ENCODE results near the gene STK32C.

The STK32C gene

GRCh38 chr10:132243141-132243540 lies 64.6 kb downstream of the STK32C start:
- Histone ChIP-seq H3K9ac (ENCODE audit: low read depth, low read length) (no peak overlapping the region), H3K36me3 (ENCODE audit: insufficient read depth, low read length) (no peaks in the 10 kb centered on the region), H3K9me3 (ENCODE audit: control insufficient read depth, insufficient read depth, low read length) (no peaks in the 10 kb centered on the region), H3K4me1 (ENCODE audit: insufficient read depth, low read length) (no peaks in the 10 kb centered on the region)

GRCh38 chr10:132242103-132242840 lies 65.5 kb downstream of the STK32C start:
- no peaks in the 10 kb centered on the region for H3K9me3 ChIP-seq (ENCODE audit: control insufficient read depth, insufficient read depth, low read length)
- H3K4me1 ChIP-seq (ENCODE audit: insufficient read depth, low read length), result no peaks in the 10 kb centered on the region
- H3K36me3 ChIP-seq (ENCODE audit: insufficient read depth, low read length), result no peaks in the 10 kb centered on the region
- no peak overlapping the region for H3K9ac ChIP-seq (ENCODE audit: low read depth, low read length)

GRCh38 chr10:132241496-132241895 lies 66.3 kb downstream of the STK32C start:
- H3K9ac ChIP-seq (ENCODE audit: low read depth, low read length), result no peak overlapping the region
- H3K4me1 ChIP-seq (ENCODE audit: insufficient read depth, low read length), result no peaks in the 10 kb centered on the region
- H3K36me3 ChIP-seq (ENCODE audit: insufficient read depth, low read length), result no peaks in the 10 kb centered on the region
- no peaks in the 10 kb centered on the region for H3K9me3 ChIP-seq (ENCODE audit: control insufficient read depth, insufficient read depth, low read length)

- no peaks in the 10 kb centered on the region for H3K36me3 ChIP-seq (ENCODE audit: insufficient read depth, low read length)
- H3K4me1 ChIP-seq (ENCODE audit: insufficient read depth, low read length), result no peaks in the 10 kb centered on the region
- H3K9me3 ChIP-seq (ENCODE audit: control insufficient read depth, insufficient read depth, low read length), result no peaks in the 10 kb centered on the region
- H3K9ac ChIP-seq (ENCODE audit: low read depth, low read length), result no peak overlapping the region
These were observed 66.7 kb downstream of the STK32C start for GRCh38 chr10:132241086-132241485.

GRCh38 chr10:132240581-132240980 lies 67.2 kb downstream of the STK32C start:
- Histone ChIP-seq H3K9ac (ENCODE audit: low read depth, low read length) (no peak overlapping the region), H3K9me3 (ENCODE audit: control insufficient read depth, insufficient read depth, low read length) (no peaks in the 10 kb centered on the region), H3K4me1 (ENCODE audit: insufficient read depth, low read length) (no peaks in the 10 kb centered on the region), H3K36me3 (ENCODE audit: insufficient read depth, low read length) (no peaks in the 10 kb centered on the region)

- no peak overlapping the region for H3K9ac ChIP-seq (ENCODE audit: low read depth, low read length)
- H3K4me1 ChIP-seq (ENCODE audit: insufficient read depth, low read length), result no peaks in the 10 kb centered on the region
- no peaks in the 10 kb centered on the region for H3K36me3 ChIP-seq (ENCODE audit: insufficient read depth, low read length)
These were observed 67.6 kb downstream of the STK32C start for GRCh38 chr10:132240156-132240555.

GRCh38 chr10:132239126-132240031 lies 68.4 kb downstream of the STK32C start:
- Histone ChIP-seq H3K9ac (ENCODE audit: low read depth, low read length) (no peak overlapping the region), H3K9me3 (ENCODE audit: control insufficient read depth, insufficient read depth, low read length) (no peaks in the 10 kb centered on the region), H3K36me3 (ENCODE audit: insufficient read depth, low read length) (no peaks in the 10 kb centered on the region), H3K4me1 (ENCODE audit: insufficient read depth, low read length) (no peaks in the 10 kb centered on the region)

More at GRCh38 chr10:132240156-132240555, 67.6 kb downstream of the STK32C start:
- H3K9me3 ChIP-seq (ENCODE audit: control insufficient read depth, insufficient read depth, low read length), result no peaks in the 10 kb centered on the region

GRCh38 chr10:132238371-132239125 lies 69.2 kb downstream of the STK32C start:
- Histone ChIP-seq H3K36me3 (ENCODE audit: insufficient read depth, low read length) (no peaks in the 10 kb centered on the region), H3K9ac (ENCODE audit: low read depth, low read length) (no peak overlapping the region), H3K4me1 (ENCODE audit: insufficient read depth, low read length) (no peaks in the 10 kb centered on the region), H3K9me3 (ENCODE audit: control insufficient read depth, insufficient read depth, low read length) (no peaks in the 10 kb centered on the region)

GRCh38 chr10:132237871-132238270 lies 69.9 kb downstream of the STK32C start:
- no peaks in the 10 kb centered on the region for H3K36me3 ChIP-seq (ENCODE audit: insufficient read depth, low read length)
- H3K9ac ChIP-seq (ENCODE audit: low read depth, low read length), result no peak overlapping the region
- H3K9me3 ChIP-seq (ENCODE audit: control insufficient read depth, insufficient read depth, low read length), result no peaks in the 10 kb centered on the region
- no peaks in the 10 kb centered on the region for H3K4me1 ChIP-seq (ENCODE audit: insufficient read depth, low read length)

- Histone ChIP-seq H3K4me1 (ENCODE audit: insufficient read depth, low read length) (no peaks in the 10 kb centered on the region), H3K36me3 (ENCODE audit: insufficient read depth, low read length) (no peaks in the 10 kb centered on the region), H3K9ac (ENCODE audit: low read depth, low read length) (no peak overlapping the region), H3K9me3 (ENCODE audit: control insufficient read depth, insufficient read depth, low read length) (no peaks in the 10 kb centered on the region)
These were observed 70.4 kb downstream of the STK32C start for GRCh38 chr10:132237396-132237795.

- Histone ChIP-seq H3K9me3 (ENCODE audit: control insufficient read depth, insufficient read depth, low read length) (no peaks in the 10 kb centered on the region), H3K9ac (ENCODE audit: low read depth, low read length) (no peak overlapping the region), H3K36me3 (ENCODE audit: insufficient read depth, low read length) (no peaks in the 10 kb centered on the region), H3K4me1 (ENCODE audit: insufficient read depth, low read length) (no peaks in the 10 kb centered on the region)
These were observed 70.9 kb downstream of the STK32C start for GRCh38 chr10:132236881-132237280.

- Histone ChIP-seq H3K4me1 (ENCODE audit: insufficient read depth, low read length) (no peaks in the 10 kb centered on the region), H3K9me3 (ENCODE audit: control insufficient read depth, insufficient read depth, low read length) (no peaks in the 10 kb centered on the region), H3K9ac (ENCODE audit: low read depth, low read length) (no peak overlapping the region), H3K36me3 (ENCODE audit: insufficient read depth, low read length) (no peaks in the 10 kb centered on the region)
These were observed 71.6 kb downstream of the STK32C start for GRCh38 chr10:132236161-132236560.

- Histone ChIP-seq H3K9ac (ENCODE audit: low read depth, low read length) (no peak overlapping the region), H3K4me1 (ENCODE audit: insufficient read depth, low read length) (no peaks in the 10 kb centered on the region; the same call in 1 of the 2 replicates), H3K36me3 (ENCODE audit: insufficient read depth, low read length) (no peaks in the 10 kb centered on the region), H3K9me3 (ENCODE audit: control insufficient read depth, insufficient read depth, low read length) (no peaks in the 10 kb centered on the region)
These were observed 72.9 kb downstream of the STK32C start for GRCh38 chr10:132234860-132235259.

- Histone ChIP-seq H3K4me1 (ENCODE audit: insufficient read depth, low read length) (no peaks in the 10 kb centered on the region; the same call in 1 of the 2 replicates), H3K9ac (ENCODE audit: low read depth, low read length) (no peak overlapping the region), H3K36me3 (ENCODE audit: insufficient read depth, low read length) (no peaks in the 10 kb centered on the region), H3K9me3 (ENCODE audit: control insufficient read depth, insufficient read depth, low read length) (no peaks in the 10 kb centered on the region)
These were observed 74.2 kb downstream of the STK32C start for GRCh38 chr10:132233501-132234085.

All from ES-I3 (cell line).